ENCODE measurements around the gene PTPRG.

DNA sequence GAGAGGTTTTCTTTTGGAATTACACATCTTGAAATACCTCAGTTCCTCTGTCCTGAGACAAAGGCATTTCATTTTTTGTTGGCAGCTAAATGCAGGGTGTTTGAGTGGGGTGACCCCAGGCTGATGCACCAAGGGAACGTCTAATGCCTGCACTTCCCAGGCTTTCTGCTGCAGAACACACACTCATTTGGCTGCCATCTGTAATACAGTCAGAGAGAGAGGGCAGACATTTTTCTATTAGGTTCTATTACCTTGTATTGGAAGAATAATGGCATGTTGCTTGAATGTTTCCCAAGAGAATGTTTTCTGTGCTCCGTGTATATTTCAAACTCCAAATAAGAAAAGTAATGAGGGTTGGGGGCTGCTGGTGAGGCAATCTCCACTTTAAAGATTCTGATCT is 87.1 kb downstream of the PTPRG start:
- TF ChIP-seq, protein P1, sequence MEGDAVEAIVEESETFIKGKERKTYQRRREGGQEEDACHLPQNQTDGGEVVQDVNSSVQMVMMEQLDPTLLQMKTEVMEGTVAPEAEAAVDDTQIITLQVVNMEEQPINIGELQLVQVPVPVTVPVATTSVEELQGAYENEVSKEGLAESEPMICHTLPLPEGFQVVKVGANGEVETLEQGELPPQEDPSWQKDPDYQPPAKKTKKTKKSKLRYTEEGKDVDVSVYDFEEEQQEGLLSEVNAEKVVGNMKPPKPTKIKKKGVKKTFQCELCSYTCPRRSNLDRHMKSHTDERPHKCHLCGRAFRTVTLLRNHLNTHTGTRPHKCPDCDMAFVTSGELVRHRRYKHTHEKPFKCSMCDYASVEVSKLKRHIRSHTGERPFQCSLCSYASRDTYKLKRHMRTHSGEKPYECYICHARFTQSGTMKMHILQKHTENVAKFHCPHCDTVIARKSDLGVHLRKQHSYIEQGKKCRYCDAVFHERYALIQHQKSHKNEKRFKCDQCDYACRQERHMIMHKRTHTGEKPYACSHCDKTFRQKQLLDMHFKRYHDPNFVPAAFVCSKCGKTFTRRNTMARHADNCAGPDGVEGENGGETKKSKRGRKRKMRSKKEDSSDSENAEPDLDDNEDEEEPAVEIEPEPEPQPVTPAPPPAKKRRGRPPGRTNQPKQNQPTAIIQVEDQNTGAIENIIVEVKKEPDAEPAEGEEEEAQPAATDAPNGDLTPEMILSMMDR (IDR thresholded peaks at IDR 0.05 in 4 of 5, conservative IDR thresholded peaks at IDR 0.05 in 1 of 5), result no peak
- no peak for TF ChIP-seq POLR2A (IDR thresholded peaks at IDR 0.05)
